Cardiac septum (tissue), 1 donor: ENCODE data around the gene CDH23. TPM values are rescaled to one million over a fixed set of nuclear protein-coding genes. Genes with fewer than 3 reads are reported as not detected.

ENCODE experiments used
- DNase-seq: peaks from one replicate; pipeline ENCODE4 v3.0.0-alpha.2; 2020; ENCODE audit warnings: low spot score
- intact Hi-C: fragments of 100-400 bp; cut with DNase I; formaldehyde crosslinking; loops from one replicate; pipeline ENCODE4 v1.14.0; 2022
- total RNA-seq: library from RNA; stranded (reverse); fragmentation: NEBNext Ultra II Directional; extraction: Animal tissue kit (Norgen Biotek cat#: 25700); gene quantifications from one replicate; pipeline ENCODE4 v1.2.1, GENCODE V29; 2021
- donor health status: DM: no; HTN: no; CAD: no.

The CDH23 gene
- total RNA-seq, 1 donor from 2014 or later = 9.3 TPM

DNA sequence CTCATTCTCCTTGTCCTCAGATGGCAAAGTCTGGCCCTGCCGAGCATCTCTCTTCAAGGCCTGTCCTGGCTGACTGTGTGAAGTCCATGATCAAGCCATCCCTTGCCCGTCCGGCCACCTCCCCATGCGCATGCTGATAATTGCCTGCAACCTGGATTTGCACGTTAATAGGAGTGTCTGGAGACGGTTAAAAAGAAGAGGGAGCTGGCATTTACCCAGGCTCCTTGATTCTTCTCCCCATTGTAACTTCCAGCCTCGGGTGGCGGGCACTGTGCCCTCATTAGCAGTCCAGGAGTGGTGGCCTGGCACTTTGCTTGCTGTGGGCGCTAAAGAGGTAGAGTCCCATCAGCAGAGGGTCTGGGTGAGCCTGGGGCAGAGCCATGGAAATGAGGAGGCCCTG, 165.5 kb downstream of the CDH23 start:
- intact Hi-C loops = no loop called here
- DNase-seq = no peak

- intact Hi-C loops = no loop called here
- DNase-seq = no peak
Measured at GRCh38 chr10:71562904-71563303, 166.2 kb downstream of the CDH23 start.

DNA sequence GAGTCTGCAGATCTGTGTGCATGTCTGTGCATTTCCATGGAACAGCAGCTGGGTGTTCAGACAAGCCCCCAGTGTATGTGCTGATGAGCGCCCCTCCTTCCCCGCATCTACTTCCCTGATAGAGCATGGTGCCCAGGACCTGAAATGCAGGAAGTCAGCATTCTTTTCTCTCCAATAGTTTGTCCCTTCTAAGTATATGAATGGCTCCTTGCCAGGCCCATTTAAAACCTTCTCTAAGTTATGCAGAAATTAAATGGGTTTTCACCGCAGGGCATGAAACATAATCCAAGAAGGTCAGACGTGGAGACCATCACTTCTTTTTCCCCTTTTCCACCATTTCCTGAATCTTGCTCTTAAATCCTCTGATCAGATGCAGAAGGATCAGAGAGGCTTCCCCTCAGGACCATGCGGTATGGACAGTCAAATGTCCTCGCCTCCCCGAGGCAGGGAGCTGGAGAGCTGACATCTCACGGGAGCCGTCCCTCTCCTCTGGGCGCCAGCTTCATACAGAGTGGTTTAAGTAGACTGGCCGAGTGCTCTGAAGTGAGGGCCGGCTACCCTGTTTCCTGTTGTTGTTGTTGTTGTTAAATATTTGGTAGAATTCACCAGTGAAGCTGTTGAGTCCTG, 167.6 kb downstream of the CDH23 start:
- intact Hi-C loops = no loop called here

DNA sequence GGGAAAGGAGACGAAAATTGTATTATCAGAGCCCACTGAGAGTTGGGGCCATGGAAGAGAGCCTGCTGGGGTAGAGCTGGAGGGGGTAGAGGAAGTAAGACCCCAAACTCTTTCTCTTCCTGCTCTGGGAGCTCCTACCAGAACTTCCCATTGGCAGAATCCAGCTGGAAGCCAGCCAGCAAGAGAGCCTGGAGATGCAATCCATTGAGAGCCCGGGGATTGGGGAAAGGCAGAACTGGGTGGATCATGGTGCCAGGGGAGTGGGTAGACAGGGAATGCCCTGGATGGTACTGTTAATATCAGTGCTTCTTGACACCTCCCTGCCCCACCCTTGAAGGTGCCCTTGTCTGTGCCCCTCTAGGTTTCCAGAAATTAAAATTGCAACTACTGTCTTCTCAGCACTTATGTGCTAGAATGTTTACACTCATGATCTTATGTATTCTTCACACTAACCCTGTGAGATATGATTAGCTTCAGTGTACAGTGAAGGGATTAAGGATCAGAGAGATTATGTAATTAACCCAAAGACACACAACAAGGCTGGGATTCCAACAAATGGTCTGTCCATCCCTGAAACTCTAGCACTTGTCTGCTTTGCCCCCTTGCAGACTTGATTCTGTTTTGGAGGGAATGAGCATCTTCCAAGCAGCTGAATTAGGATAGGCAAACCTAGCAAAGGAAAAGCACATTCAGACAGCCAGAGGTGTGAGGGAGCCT, 168.7 kb downstream of the CDH23 start:
- intact Hi-C loops = loop anchor here (5.0 kb wide), 1 partner anchor 78 kb away; no protein-coding TSS in a partner anchor
- no peak for DNase-seq

More for the DNA sequence above, 167.6 kb downstream of the CDH23 start:
- DNase-seq = no peak

- no peak for DNase-seq
- intact Hi-C loops = loop anchor here (5.0 kb wide), 1 partner anchor 80 kb away; no protein-coding TSS in a partner anchor
Measured at GRCh38 chr10:71567006-71567405, 170.3 kb downstream of the CDH23 start.

DNA sequence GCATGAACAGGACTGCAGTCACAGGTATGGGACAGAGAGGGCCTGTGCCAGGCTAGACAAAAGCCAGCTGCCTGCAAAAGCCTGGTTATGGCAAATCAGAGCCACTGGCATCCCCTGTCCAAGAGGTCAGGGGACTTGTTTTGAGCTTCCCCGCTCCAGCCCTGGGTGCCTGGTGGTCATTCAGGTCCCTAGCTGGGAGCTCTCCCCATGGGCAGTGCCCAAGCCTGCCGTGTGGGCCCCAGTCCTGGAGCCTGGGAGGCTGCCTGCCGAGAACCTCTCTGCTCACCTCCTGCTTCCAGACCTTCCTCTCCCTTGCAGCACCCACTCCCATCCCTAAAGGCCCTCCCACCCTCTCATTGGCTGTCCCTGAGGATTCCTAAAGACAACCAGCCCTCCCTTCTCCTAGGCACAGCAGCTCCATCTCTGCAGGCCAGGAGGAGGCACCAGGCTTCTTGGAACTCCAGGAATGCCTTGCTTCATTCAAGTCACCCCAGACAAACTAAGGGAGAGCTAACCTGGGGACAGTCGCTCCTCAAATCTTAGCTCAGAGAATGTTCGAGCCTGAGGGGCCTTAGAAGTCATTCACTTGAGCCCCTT, 172.3 kb downstream of the CDH23 start:
- intact Hi-C loops = loop anchor here (1.0 to 5.0 kb wide), 2 partner anchors 82 to 173 kb away; partner anchors contain the start of gene CDH23
- DNase-seq = no peak

DNA sequence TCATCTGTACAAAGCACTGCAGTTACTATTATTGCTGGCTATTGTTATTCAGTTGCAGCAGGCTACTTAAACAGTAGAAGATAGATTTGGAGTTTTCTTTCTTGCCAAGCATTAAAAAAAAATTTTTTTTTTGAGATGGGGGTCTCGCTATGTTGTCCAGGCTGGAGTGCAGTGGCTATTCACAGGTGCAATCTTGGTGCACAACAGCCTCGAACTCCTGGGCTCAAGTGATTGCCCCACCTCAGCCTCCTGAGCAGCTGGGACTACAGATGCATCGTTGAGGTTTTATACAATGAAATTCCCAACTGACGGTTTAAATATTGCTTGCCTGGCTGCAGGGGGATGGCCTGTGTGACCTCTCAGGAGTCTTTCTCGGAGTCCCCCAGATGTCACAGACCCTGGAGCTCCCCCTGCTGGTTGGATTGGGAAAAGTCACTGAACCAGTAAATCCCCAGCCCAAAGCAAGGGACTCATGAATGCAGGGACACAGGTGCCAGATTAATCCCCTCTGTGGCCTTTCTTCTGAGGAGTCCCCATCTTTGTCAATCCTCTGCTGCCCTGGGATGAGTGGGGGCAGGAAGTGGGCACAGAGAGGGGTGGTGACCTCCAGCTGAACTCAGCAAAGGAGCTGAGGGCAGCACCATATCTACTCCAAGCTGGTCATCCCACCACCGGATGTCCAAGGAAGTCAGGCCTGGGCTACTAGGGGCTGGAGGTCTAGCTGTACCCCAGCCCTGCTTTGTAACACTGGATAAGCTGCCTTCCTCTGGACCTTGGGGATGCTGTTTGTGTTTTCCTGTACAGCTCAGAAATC, 173.3 kb downstream of the CDH23 start:
- DNase-seq = peak; percentile 81

GRCh38 chr10:71571460-71572175, 174.9 kb downstream of the CDH23 start:
- intact Hi-C loops = loop anchor here (5.0 to 10.0 kb wide), 3 partner anchors 94 to 254 kb away; partner anchors contain the start of gene SLC29A3
- no peak for DNase-seq

More for the DNA sequence above, 173.3 kb downstream of the CDH23 start:
- intact Hi-C loops = loop anchor here (1.0 to 10.0 kb wide), 5 partner anchors 83 to 253 kb away; partner anchors contain the start of genes CDH23 and SLC29A3

DNA sequence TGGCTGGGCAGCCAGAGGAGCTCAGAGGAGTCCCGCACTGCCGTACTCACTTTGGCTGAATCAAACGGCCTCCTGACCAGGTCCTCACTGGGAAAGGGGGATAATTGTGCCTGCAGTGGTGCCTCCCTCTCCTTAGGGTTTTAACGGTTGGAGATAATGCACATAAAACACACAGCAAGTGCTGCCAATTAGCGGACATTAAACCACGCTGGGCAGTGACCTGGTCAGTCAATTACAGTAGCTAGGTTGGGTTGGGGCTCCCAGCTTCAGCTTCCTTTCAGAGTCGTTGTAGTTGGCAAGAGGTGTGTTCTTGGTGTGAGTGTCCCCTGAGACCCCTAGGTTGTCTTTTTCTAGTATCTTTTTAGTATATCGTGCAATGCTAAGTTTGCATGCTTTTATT, 176.2 kb downstream of the CDH23 start:
- intact Hi-C loops = loop anchor here (5.0 to 10.0 kb wide), 3 partner anchors 96 to 256 kb away; partner anchors contain the start of gene SLC29A3
- no peak for DNase-seq

DNA sequence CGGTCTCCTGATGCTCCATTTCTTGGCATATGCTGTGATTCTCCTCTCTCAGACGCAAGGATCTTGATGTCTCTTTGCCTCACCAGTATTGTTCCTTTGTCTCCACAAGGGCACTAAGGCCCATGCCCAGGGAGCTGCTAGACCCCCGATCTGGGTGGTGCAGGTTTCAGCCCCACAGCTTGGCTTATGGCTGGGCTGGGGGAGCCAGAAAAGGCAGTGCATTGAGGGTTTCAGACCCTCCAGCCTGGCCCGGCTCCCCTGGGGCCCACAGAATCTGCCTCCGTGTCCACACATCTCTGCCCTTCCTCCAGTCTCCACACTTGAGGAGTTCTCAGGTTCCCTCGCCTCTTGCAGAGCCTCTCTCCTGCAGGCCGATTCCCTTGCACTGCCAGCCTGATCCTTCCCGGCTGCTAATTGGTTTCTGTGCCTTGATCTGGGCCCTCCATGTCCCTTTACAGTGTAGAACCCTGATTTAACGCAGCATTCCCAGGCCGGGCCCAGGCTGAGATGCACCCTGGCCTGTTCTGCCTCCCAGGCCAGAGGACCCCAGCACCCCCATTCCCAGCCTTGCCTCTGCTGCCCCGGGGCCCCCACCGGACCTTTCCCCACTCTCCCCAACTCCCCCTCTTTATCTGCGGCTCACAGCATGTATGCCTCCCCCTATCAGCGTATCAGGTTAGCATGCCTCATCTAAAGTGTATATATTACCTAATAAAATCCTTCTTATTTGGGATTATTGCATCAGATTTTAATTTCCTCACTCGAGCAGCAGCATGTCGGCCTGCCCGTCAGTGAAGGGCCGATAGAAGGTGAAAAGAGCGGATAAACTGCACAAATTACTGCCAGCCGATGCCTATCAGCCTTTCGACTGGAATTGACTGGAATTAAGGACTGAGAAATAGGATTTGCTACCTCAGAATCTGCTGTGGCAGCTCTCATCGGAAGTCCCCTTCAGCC, 177.1 kb downstream of the CDH23 start:
- intact Hi-C loops = loop anchor here (5.0 to 10.0 kb wide), 3 partner anchors 97 to 257 kb away; partner anchors contain the start of gene SLC29A3

GRCh38 chr10:71575451-71575850, 178.7 kb downstream of the CDH23 start:
- DNase-seq = no peak
- intact Hi-C loops = loop anchor here (10.0 kb wide), 1 partner anchor 239 kb away; no protein-coding TSS in a partner anchor

More for the DNA sequence above, 177.1 kb downstream of the CDH23 start:
- DNase-seq = no peak

GRCh38 chr10:71575934-71576801, 179.4 kb downstream of the CDH23 start:
- DNase-seq = no peak
- intact Hi-C loops = loop anchor here (10.0 kb wide), 1 partner anchor 239 kb away; no protein-coding TSS in a partner anchor

DNA sequence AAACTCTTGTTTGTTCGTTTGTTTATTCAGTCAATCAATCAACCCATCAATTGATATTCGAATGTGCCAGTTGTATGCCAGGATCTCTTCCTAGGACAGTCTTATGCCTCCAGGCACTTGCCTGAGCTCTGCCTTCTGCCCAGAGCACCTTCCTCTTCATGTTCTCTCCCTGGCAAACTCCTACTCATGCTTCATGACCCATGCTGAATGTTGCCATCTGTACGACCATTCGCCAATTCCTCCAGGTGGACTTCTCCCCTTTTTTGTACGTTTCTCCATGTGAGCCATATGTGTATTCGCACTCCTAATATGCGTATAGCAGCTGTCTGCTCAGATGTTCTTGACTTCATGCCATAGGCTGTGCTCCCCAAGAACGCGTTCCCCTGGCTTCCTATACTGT, 180.1 kb downstream of the CDH23 start:
- intact Hi-C loops = loop anchor here (10.0 kb wide), 1 partner anchor 238 kb away; no protein-coding TSS in a partner anchor
- DNase-seq = no peak

GRCh38 chr10:71577345-71577744, 180.6 kb downstream of the CDH23 start:
- intact Hi-C loops = loop anchor here (10.0 kb wide), 1 partner anchor 237 kb away; no protein-coding TSS in a partner anchor
- no peak for DNase-seq

- no peak for DNase-seq
- intact Hi-C loops = loop anchor here (10.0 kb wide), 1 partner anchor 237 kb away; no protein-coding TSS in a partner anchor
Measured at GRCh38 chr10:71578069-71578468, 181.3 kb downstream of the CDH23 start.

DNA sequence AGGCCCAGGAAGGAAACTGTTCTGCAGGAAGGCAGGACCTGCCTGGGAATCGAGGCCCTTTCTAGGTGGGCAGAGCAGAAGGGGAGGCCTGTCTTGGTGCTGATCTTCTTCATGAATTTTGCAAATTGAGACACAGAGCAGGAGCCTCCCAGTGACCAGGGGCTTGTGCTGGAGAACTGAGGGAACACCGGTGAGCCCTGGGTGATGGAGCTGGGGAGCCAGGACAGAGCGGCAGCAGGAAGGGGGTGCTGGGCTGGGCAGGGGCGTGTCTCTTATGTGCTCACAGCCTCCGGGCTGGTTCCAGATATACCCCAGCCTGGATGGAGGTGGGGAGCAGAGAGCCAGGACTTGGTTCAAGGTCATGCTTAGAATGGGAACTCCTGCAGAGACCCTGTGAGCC, 182.9 kb downstream of the CDH23 start:
- intact Hi-C loops = loop anchor here (10.0 kb wide), 1 partner anchor 235 kb away; no protein-coding TSS in a partner anchor
- DNase-seq = no peak
